ENCODE data around the gene AICDA.

Gene AICDA

GRCh38 chr12:8556531-8557097, 56.0 kb downstream of the AICDA start:
- DNase-seq (ENCODE audit: low read depth, low spot score): no peak

GRCh38 chr12:8554451-8555195, 58.0 kb downstream of the AICDA start:
- peak; percentile 10 for DNase-seq (ENCODE audit: low read depth, low spot score)

- no peak for DNase-seq (ENCODE audit: low read depth, low spot score)
These were observed 59.5 kb downstream of the AICDA start for GRCh38 chr12:8553088-8553627.

Measured in ELF-1 (cell line).